ENCODE results near the gene IPO4.
"Not testable (repeated sequence)": the region's sequence is repeated elsewhere in the genome, so short reads cannot be mapped to it uniquely, and the experiment has no call there.

Gene IPO4

DNA sequence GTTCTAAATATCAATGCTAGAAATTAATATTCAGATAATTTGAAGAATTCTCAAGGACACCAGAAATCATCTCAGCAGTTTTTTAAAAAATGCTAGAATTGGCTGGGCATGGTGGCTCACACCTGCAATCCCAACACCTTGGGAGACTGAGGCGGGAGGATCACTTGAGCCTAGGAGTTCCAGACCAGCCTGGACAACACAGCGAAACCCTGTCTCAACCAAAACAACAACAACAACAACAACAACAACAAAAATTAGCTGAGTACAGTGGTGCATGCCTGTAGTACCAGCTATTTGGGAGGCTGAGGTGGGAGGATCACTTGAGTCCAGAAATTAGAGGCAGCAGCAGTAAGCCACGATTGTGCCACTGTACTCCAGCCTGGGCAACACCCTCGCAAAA, 30.5 kb upstream of the IPO4 start:
- H3K9me3 ChIP-seq = no peaks in the 10 kb centered on the region
- no peaks in the 10 kb centered on the region for H3K4me1 ChIP-seq
- no peak overlapping the region for H3K4me3 ChIP-seq (ENCODE audit: low read depth, low read length)
- peaks cover 4% of the 10 kb centered on the region; the same call in 1 of the 2 replicates for H3K36me3 ChIP-seq
- DNase-seq = no peak
- no peaks in the 10 kb centered on the region for H3K27me3 ChIP-seq
- TF ChIP-seq, protein P1, sequence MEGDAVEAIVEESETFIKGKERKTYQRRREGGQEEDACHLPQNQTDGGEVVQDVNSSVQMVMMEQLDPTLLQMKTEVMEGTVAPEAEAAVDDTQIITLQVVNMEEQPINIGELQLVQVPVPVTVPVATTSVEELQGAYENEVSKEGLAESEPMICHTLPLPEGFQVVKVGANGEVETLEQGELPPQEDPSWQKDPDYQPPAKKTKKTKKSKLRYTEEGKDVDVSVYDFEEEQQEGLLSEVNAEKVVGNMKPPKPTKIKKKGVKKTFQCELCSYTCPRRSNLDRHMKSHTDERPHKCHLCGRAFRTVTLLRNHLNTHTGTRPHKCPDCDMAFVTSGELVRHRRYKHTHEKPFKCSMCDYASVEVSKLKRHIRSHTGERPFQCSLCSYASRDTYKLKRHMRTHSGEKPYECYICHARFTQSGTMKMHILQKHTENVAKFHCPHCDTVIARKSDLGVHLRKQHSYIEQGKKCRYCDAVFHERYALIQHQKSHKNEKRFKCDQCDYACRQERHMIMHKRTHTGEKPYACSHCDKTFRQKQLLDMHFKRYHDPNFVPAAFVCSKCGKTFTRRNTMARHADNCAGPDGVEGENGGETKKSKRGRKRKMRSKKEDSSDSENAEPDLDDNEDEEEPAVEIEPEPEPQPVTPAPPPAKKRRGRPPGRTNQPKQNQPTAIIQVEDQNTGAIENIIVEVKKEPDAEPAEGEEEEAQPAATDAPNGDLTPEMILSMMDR (IDR thresholded peaks at IDR 0.05; ENCODE audit: low read depth, low read length) = no peak

DNA sequence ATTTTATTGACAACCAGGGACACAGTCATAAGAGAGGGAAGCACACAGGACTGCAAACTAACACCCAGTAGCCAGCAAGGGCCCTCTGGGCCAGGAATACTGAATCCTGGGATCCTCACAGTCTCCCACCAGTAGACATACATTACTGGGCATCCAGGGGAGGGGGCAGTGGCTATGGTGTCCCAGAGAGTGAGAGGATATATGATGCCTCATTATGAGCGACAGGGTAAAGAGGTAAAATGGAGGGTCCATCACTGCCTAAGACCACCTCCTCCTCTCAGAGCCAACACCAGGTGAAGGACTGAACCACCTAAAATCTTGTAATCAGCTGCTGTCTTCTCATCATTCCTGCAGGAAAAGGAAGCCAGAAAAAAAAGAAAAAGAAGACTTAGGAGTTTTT, 28.3 kb upstream of the IPO4 start:
- H3K27me3 ChIP-seq; H3K4me3 ChIP-seq (ENCODE audit: low read depth, low read length); H3K9me3 ChIP-seq; DNase-seq; H3K36me3 ChIP-seq; H3K4me1 ChIP-seq: not testable (repeated sequence)

DNA sequence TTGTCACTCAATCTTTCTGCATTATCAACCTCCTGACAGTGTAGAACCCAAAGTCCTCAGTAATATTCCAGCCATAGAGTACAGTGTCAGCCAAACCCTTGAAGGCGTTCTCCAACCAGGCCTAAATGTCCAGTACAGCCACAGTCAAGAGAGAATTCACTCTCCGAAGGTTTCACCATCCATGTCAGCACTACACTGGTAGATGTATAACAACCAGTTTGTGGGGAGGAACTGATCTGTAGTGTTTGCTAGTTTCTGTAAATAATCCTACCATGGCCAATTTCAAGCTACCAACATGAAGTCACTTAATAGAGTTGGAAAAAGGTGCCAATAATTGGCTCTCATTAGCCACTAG, 27.7 kb upstream of the IPO4 start:
- no peak for DNase-seq
- Histone ChIP-seq H3K4me1 (no peaks in the 10 kb centered on the region), H3K9me3 (no peaks in the 10 kb centered on the region), H3K4me3 (ENCODE audit: low read depth, low read length) (peak overlapping the region; percentile 91; the same call in 1 of the 2 replicates), H3K36me3 (0 out of 2 replicates have a peak, but pooled peaks cover 4% of the 10 kb centered on the region), H3K27me3 (no peaks in the 10 kb centered on the region)
- TF ChIP-seq, protein P1 (IDR thresholded peaks at IDR 0.05; ENCODE audit: low read depth, low read length) = no peak

DNA sequence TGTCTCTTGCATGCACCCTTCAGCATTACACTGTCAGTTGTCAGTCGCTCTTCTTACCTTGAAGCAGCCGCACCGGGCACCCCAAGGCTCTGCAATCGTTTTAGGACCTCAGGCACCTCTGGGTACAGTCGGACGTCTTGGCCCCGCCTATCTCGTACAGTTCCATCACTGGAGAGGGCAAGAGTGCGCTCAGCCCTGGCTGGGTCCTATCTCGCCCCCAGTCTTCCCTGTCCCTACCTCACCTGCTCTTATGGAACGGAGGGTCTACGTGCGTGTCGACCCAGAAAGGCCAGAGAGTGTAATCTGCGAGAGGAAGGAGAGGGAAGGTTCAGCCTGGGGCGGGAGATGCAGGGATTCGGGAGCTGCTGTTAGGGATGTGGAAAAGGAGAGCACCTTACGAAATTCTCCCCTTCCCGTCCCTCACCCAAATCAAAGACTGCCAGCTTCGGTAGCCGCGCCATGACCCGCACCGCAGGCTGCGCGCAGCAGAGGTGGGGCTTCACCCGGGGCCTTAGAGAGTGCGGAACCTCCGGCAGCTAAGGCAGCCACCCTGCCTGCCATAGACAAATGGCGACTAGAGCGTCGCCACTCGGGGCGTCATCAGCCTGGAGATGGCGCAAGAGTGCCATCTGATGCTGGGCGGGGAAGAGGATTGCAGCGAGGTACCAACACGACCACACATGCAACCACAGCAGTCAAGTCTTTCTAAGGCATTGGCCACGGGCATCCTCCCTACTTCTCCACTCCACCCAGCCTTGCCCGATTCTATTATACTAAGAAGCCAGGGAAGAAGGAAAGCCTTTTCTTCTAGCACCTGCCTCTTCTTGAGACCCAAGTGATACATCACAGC, 27.1 kb upstream of the IPO4 start, which contains the start of gene MDP1:
Gene MDP1, minus strand, starts transcription at position 572 of the 850 bp plus-strand sequence. Its CDS starts 111 bp downstream, at position 461.
- Histone ChIP-seq H3K4me1 (no peaks in the 10 kb centered on the region), H3K9me3 (no peaks in the 10 kb centered on the region), H3K27me3 (no peaks in the 10 kb centered on the region), H3K4me3 (ENCODE audit: low read depth, low read length) (peak within 1 kb of the TSS; percentile 91), H3K36me3 (peaks cover 4% of the 10 kb centered on the region; the same call in 1 of the 2 replicates)
- DNase-seq = peak; percentile 88
- TF ChIP-seq, protein P1 (IDR thresholded peaks at IDR 0.05; ENCODE audit: low read depth, low read length) = peak; percentile 76

DNA sequence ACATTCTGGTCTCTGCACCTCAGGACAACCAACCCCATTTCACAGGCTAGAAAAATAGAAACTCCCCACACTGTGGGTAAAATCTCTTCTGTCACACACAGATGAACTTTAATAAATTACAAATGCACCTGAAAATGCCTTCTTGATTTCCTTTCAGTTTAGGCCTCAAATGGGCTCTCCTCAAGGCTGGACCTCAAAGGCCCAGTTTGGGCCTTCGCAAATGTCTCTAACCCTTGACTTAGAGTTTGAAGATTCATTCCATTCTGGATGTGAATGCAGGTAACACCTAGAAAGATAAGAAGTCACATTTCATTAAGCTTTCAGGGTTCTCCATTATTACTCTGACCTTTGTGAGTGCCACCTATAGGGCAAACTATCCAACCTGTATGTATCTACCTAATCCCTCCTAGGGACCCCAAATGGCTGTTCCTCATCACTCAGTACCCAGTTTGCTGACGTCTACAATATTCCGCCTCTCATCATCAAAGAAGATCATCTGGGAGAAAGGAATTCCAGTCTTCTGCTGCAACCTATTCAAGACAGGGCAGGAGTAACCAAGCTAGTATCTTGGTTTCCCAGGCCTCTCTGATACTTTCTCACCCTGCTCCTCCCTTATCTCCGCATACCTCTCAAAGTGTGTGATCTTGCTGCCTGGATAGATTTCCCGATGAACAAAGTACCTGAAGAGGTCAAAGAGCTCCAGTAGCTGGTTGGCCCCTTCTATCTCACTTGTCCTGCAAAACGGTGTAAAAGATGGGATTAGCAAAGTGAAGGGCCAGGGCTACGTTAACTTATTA, 25.4 kb upstream of the IPO4 start:
- TF ChIP-seq, protein P1 (IDR thresholded peaks at IDR 0.05; ENCODE audit: low read depth, low read length) = no peak
- H3K4me3 ChIP-seq (ENCODE audit: low read depth, low read length) = peak overlapping the region; percentile 83
- H3K9me3 ChIP-seq = no peaks in the 10 kb centered on the region
- no peak for DNase-seq
- peaks cover 7% of the 10 kb centered on the region; the same call in 1 of the 2 replicates for H3K36me3 ChIP-seq
- no peaks in the 10 kb centered on the region for H3K27me3 ChIP-seq
- H3K4me1 ChIP-seq = no peaks in the 10 kb centered on the region

DNA sequence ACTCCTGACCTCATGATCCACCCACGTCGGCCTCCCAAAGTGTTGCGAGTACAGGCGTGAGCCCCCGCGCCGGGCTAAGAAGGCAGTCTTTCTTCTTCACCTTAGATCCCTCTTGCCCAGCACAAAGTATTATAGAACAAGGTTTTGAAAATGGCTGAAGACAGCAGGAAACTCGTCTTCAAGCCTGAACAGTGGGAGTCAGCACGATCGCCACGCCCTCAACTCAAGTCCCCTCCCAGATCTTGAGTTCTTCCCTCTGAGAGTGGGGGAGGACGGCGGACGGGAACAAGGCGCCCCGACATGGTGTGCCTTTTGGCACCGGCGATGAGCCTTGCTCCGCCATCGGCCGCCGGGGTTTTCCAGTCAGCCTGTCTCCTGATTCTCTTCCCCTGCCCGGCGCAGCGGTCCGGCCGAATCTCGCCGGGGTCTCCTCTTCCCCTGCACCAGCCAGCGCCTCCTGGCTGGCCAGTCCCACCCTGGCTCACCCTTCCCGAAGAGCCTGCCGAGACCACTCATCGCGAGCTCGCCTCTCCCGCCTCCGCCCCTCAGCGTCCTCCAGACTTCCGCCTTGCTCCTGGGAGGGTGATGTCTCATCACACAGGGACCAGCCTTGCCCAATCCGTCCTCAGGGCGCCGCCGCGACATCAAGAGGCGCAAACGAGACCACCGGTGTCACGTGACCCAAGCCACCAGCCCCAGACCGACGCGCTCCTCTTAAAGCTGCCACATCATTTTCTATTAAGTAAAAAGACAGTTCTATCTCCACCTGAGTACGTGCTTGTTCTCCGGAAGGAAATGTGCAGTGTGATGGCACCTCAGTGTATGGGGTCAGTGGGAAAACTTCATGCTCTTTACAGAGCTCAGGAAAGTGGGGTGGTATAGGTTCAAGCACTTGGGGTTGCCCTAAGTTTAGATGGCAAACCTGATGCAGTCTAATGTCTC, 24.6 kb upstream of the IPO4 start, which contains the start of gene CHMP4A:
Gene CHMP4A, minus strand, starts transcription at position 565 of the 942 bp plus-strand sequence. Its CDS starts 49 bp downstream, at position 516.
- TF ChIP-seq, protein P1 (IDR thresholded peaks at IDR 0.05; ENCODE audit: low read depth, low read length) = peak; percentile 34
- H3K4me3 ChIP-seq (ENCODE audit: low read depth, low read length) = peak within 1 kb of the TSS; percentile 83
- H3K4me1 ChIP-seq = no peaks in the 10 kb centered on the region
- DNase-seq = peak; percentile 99
- H3K27me3 ChIP-seq = no peaks in the 10 kb centered on the region
- H3K36me3 ChIP-seq = peaks cover 7% of the 10 kb centered on the region; the same call in 1 of the 2 replicates
- no peaks in the 10 kb centered on the region for H3K9me3 ChIP-seq

Measured in BE2C (cell line).